Non-pigmented ciliary epithelial cell (primary cell): Measurements from ENCODE around the gene KLHL6.
"Not testable (repeated sequence)": the region's sequence is repeated elsewhere in the genome, so short reads cannot be mapped to it uniquely, and the experiment has no call there.

Source experiments
- DNase-seq: peaks from one replicate; pipeline ENCODE4 v3.0.0-alpha.2; 2010; ENCODE audit warnings: low read depth

KLHL6 gene

DNA sequence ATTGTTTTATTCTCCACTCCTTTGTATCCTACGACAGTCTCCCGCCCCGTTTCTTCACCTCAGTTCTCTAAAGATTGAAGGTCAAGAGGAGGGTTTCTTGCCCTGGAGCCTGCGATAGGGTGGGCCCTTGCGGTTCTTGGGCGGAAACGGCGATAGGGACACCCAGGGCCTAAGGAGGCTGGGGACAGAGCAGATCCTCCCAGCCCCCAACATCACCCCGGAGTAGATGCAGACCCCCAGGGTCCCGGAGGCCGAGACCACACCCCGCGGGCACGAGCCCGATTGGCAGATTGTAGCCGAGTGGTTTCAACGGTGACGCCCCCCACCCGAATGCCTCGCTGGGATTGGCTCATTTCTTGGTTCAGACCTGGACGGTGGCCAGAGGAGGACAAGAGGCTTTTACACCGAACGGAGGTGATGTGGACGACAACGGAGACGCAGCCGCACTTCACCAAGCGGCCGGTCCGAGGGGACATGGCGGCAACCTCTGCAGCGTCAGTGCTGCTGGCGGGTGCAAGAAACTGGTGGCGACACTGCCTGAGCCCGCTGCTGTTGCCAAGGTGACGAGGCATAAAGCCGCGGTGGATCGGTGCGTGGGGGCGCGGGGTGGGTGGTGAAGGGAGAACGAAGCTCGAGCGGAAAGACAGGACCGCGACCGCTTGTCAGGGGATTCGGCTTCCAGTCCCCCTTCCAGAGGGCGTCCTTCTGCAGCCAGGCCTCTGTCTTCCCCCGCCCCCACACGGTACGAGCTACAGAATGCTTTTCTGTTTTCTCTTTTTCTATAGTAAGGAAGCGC, 108.1 kb downstream of the KLHL6 start:
- peak; percentile 40 for DNase-seq

DNA sequence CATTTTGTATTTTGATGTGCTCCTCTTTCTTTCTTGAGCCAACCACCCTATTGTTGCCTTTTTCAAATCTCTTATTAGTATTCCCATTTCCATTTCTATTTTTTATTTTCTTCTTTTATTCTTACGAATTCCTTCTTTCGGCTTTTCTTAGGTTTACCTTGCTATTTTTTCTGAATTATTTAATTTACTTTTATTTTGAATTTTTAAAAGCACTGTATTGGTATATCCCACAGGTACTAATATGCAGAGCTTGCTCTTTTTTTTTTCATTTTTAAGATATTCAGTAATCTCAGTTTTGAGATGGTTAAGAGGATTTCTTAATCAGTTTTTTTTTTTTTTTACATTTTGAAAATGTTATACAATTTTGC, 108.7 kb downstream of the KLHL6 start:
- no peak for DNase-seq

DNA sequence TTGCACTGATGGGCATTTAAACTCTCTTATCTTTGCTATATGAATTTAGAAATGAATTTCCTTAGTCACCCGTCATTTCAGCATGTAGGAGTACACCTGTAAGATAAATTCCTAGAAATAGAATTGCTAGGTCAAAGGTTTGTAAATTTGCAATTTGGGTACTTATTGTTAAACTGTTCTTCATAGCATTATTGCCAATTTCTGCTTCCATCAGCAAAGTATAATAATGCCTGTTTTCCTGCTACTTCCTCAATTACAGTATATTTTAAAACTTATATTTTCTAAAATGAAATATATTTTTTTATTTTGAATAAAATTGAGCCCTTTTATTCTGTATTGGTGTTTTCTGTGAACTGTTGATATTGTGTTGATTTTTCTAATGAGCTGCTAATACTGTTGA, 110.8 kb downstream of the KLHL6 start:
- no peak for DNase-seq

DNA sequence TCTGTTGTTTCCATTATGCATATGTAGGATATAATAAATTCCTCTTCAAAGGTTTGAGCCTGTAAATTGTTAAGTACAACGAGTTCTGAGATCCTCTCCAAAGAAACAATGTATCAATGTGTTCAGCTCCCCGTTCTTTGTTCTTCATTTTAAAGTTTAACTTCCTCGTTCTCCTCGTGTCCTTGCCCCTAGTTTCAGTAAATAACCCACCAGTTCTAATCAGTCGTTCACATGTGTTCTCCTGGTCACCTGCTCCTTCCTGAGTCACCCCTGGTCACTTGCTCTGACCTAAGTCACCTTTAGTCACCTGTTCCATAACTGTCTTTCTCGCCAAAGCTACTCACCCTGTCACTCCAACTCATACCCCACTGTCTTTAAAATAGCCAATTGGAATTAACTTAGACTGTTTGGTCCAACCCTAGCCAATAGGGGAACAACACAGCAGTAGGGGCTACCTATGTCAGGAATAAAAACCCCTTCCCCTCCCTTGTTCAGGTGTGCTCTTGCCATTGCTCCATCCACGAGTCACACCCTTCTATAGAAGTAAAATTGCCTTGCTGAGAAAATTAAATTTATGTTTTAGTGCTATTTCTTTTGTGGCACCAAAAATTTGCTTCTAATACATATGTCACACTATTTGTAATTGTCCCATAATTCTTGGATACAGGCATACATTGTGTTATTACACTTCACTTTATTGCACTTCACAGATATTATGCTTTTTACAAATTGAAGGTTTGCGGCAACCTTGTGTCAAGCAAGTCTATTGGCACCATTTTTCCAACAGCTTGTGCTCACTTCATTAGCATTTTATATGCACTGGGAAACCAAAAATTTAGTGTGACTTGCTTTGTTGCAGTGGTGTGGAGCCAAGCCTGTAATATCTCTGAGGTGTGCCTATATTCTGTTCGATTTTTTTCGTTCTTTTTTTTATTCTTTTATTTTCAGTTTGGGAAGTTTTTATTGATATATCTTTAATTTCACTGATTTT, 111.8 kb downstream of the KLHL6 start:
- no peak for DNase-seq

DNA sequence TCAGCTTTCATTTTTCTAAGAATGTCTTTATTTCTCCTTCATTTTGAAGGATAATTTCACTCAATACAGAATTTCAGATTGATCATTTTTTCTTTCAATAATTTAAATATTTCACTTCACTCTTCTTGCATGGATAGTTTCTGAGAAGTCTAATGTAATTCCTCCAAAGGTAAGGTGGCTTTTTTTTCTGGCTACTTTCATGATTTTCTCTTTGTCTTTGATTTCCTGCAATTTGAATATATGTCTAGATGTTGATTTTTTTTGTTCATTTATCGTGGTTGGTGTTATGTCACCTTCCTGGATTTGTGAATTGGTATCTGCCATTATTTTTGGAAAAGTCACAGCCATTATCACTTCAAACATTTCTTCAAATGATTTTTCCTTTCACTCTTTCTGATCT, 112.5 kb downstream of the KLHL6 start:
- no peak for DNase-seq

DNA sequence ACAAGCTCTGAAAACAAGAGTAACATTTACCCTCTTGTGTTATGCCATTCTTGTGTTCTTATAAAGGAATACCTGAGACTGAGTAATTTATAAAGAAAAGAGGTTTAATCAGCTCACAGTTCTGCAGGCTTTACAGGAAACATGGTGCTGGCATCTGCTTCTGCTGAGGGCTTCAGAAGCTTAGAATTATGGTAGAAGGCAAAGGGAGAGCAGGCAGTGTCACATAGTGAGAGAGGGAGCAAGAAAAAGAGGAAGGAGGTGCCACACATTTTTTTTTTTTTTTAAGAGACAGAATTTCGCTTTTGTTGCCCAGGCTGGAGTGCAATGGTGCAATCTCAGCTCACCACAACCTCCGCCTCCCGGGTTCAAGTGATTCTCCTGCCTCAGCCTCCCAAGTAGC, 115.0 kb downstream of the KLHL6 start:
- DNase-seq: not testable (repeated sequence)

DNA sequence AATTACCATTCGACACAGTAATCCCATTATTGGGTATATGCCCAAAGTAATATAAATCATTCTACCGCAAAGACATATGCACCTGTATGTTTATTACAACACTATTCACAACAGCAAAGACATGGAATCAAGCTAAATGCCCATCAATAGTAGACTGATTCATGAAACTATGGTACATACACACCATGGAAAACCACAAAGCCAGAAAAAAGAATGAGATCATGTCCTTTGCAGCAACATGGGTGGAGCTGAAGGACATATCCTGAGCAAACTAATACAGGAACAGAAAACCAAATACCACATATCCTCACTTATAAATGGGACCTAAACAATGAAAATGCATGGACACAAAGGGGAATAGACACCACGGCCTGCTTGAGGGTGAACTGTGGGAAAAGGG, 116.0 kb downstream of the KLHL6 start:
- no peak for DNase-seq

DNA sequence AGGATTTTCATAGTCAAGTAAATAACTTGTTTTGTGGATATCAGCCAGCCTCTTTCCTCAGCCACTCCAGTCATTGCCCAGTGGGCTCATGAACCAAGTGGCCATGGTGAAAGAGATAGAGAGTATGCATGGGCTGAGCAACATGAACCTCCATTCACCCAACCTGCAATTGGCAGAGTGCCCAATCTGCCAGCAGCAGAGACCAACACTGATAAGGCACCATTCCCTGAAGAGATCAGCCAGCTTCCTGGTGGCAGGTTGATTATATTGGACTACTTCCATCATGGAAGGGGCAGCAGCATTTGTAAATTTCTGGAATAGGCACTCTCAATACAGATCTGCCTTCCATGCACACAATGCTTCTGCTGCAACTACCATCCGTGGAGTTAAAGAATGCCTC, 116.8 kb downstream of the KLHL6 start:
- DNase-seq: no peak

DNA sequence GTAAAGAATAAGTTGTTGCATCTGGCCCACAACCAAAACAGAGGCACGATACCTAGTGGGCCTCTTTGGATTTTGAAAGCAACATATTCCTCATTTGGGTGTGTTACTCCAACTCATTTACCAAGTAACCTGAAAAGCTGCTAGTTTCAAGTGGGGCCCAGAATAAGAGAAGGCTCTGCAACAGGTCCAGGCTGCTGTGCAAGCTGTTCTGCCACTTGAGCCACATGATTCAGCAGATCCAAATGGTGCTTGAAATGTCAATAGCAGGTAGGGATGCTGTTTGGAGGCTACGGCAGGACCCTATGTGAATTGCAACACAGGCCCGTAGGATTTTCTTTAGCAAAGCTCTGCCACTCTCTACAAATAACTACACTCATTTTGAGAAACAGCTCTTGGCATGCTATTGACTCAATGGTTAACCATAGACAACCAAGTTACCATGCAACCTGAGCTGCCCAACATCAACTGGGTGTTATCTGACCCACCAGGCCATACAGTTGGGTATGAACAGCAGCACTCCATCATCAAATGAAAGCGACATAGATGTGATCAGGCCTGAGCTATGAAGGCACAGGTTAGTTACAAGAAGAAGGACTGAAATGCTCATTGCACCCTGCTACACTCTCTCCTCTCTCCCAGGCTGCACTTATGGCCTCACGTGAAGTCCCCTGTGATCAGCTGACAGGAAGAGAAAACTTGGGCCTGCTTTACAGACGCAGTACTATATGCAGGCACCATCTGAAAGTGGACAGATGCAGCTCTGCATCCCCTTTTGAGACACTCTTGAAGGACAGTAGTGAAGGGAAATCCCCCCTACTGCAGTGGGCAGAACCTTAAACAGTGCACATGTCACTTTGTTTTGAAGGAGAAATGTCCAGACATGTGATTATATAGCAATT, 117.6 kb downstream of the KLHL6 start:
- no peak for DNase-seq
